Esophagus (tissue), 2 donors: ENCODE results near the gene PTOV1. TPM values are rescaled to one million over a fixed set of nuclear protein-coding genes. Genes with fewer than 3 reads are reported as not detected.
A peak's percentile ranks its signal among the peaks of the same experiment; 100 is the strongest.
"Not testable (repeated sequence)": the region's sequence is repeated elsewhere in the genome, so short reads cannot be mapped to it uniquely, and the experiment has no call there.

ENCODE experiments used
- H3K27ac ChIP-seq, 2 donors: one replicate each; pipeline ENCODE4 v1.5.1; 2013; ENCODE audit warnings: low read depth in 2 of 2, mild to moderate bottlenecking in 2 of 2, inconsistent platforms in 1 of 2, low read length in 1 of 2, moderate library complexity in 1 of 2
- H3K27me3 ChIP-seq, 2 donors: one replicate each; pipeline ENCODE4 v1.6.1; 2013; ENCODE audit warnings: low read length in 2 of 2, control low read depth in 1 of 2, mild to moderate bottlenecking in 1 of 2; ENCODE audit not compliant: insufficient read depth in 2 of 2, control insufficient read depth in 1 of 2
- H3K36me3 ChIP-seq, 2 donors: one replicate each; pipeline ENCODE4 v1.6.1; 2013; ENCODE audit warnings: low read length in 1 of 2; ENCODE audit not compliant: control insufficient read depth in 2 of 2, insufficient read depth in 2 of 2
- H3K4me1 ChIP-seq, 2 donors: one replicate each; pipeline ENCODE4 v1.6.1; 2013; ENCODE audit warnings: low read length in 1 of 2; ENCODE audit not compliant: control insufficient read depth in 2 of 2, insufficient read depth in 2 of 2
- H3K4me3 ChIP-seq, 2 donors: one replicate each; pipeline ENCODE4 v1.5.1; 2013; ENCODE audit warnings: low read length in 2 of 2, mild to moderate bottlenecking in 2 of 2, low read depth in 1 of 2, moderate library complexity in 1 of 2
- H3K9me3 ChIP-seq, 2 donors: one replicate each; pipeline ENCODE4 v1.6.1; 2013; ENCODE audit warnings: mild to moderate bottlenecking in 2 of 2, low read depth in 1 of 2, low read length in 1 of 2, moderate library complexity in 1 of 2; ENCODE audit not compliant: control insufficient read depth in 2 of 2, insufficient read depth in 1 of 2
- WGBS, 2 donors: extraction: QIAGEN DNeasy Blood & Tissue Kit; methylation state at CpG; one replicate each; pipeline ENCODE4 v1.1.7; 2013; 5-methylcytosine and 5-hydroxymethylcytosine counted together
- polyA plus RNA-seq, 2 donors: library from polyadenylated mRNA; stranded (reverse); fragments of 200-250 nt; gene quantifications; one replicate each; pipeline ENCODE4 v1.2.3, GENCODE V29; 2013
- donor health status: healthy with polysubstance abuse.
- donor health status: Bipolar disorder and iron deficiency.

PTOV1 gene
- polyA plus RNA-seq, 2 donors, result 59.1 to 92.8 TPM

- Histone ChIP-seq H3K27ac (peak overlapping the region; percentile 74 to 82), H3K4me1 (peaks cover 4 to 10% of the 10 kb centered on the region in 2 donors), H3K9me3 (no peaks in the 10 kb centered on the region), H3K36me3 (no peaks in the 10 kb centered on the region), H3K27me3 (no peaks in the 10 kb centered on the region), H3K4me3 (no peak overlapping the region)
- 69% methylated on average over 14 of the region's 14 CpGs for WGBS, 2 donors
Observed at GRCh38 chr19:49816590-49816989, 34.4 kb upstream of the PTOV1 start.

GRCh38 chr19:49817964-49818648 is 32.9 kb upstream of the PTOV1 start, which contains the start of gene MED25:
Gene MED25, plus strand, starts transcription at chr19:49818289. Its CDS starts 53 bp downstream, at chr19:49818342.
- Histone ChIP-seq H3K27me3 (no peaks in the 10 kb centered on the region), H3K4me1 (peaks cover 4 to 10% of the 10 kb centered on the region in 2 donors), H3K9me3 (no peaks in the 10 kb centered on the region), H3K36me3 (peaks cover 0 to 1% of the 10 kb centered on the region in 2 donors), H3K27ac (peak within 1 kb of the TSS; percentile 89 to 96), H3K4me3 (peak within 1 kb of the TSS; percentile 74 to 85)
- 0% methylated on average over 57 of the region's 57 CpGs for WGBS, 2 donors

- Histone ChIP-seq H3K9me3 (no peaks in the 10 kb centered on the region), H3K27ac (peak overlapping the region; percentile 89 to 96)
- WGBS, 2 donors, result 24% methylated on average over 16 of the region's 16 CpGs
Observed at GRCh38 chr19:49818649-49819370, 32.1 kb upstream of the PTOV1 start.

GRCh38 chr19:49819452-49820115 is 31.4 kb upstream of the PTOV1 start:
- H3K4me1 ChIP-seq, H3K9me3 ChIP-seq, H3K27ac ChIP-seq, H3K27me3 ChIP-seq: not testable (repeated sequence)
- peak overlapping the region; percentile 74 to 85 for H3K4me3 ChIP-seq
- peaks cover 0 to 11% of the 10 kb centered on the region in 2 donors for H3K36me3 ChIP-seq
- WGBS, 2 donors, result 75 to 77% methylated on average over 7 of the region's 7 CpGs

More at GRCh38 chr19:49818649-49819370, 32.1 kb upstream of the PTOV1 start:
- H3K4me3 ChIP-seq, result peak overlapping the region; percentile 74 to 85
- H3K27me3 ChIP-seq, result no peaks in the 10 kb centered on the region
- peaks cover 4 to 10% of the 10 kb centered on the region in 2 donors for H3K4me1 ChIP-seq
- peaks cover 0 to 8% of the 10 kb centered on the region in 2 donors for H3K36me3 ChIP-seq

DNA sequence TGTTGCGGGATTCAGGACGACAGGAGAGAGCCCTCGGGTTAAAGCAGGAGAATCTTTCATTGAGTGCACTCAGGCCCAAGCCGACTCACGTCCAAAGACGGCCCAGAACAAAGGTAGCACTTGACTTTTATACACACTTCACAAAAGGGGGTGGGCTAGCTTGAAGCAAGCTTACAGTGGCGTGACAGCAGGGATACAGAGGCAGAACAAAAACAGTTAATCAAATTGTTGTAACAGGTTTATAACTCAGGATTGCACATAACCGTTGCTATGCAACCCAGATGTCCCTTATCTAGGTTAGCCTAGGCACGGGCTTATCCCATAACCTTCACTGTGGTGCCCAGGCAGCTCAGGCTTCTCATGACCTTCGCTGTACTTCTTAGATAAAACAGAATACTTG is 30.8 kb upstream of the PTOV1 start:
- peaks cover 0 to 11% of the 10 kb centered on the region in 2 donors for H3K36me3 ChIP-seq
- no peaks in the 10 kb centered on the region for H3K27me3 ChIP-seq
- H3K27ac ChIP-seq, result no peak overlapping the region
- H3K4me3 ChIP-seq, result no peak overlapping the region
- no peaks in the 10 kb centered on the region for H3K9me3 ChIP-seq
- WGBS, 2 donors, result 69 to 82% methylated on average over 10 of the region's 10 CpGs
- H3K4me1 ChIP-seq, result peaks cover 4 to 7% of the 10 kb centered on the region in 2 donors

DNA sequence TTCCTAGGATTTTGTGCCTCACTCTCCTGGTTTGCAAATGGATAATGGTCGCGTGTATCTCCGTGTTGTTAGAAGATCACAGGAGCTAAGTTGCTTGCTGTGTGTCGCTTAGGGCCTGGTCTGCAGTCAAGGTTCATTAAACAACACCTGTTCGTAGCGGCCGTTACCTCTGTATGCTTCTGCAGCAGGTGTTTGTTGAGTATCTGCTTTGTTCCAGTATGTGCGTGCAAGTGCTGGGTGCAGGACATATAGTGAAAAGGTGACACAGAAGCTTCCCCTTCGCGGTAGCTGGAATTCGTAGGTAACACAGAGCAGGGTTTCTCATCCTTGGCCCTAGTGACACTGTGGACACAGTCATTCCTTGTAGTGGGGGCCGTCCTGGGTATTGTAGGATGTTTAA is 27.5 kb upstream of the PTOV1 start:
- Histone ChIP-seq H3K9me3 (no peaks in the 10 kb centered on the region), H3K4me3 (no peak overlapping the region), H3K27ac (no peak overlapping the region), H3K36me3 (peaks cover 0 to 25% of the 10 kb centered on the region in 2 donors), H3K4me1 (peaks cover 4 to 7% of the 10 kb centered on the region in 2 donors), H3K27me3 (no peaks in the 10 kb centered on the region)
- 86 to 94% methylated on average over 12 of the region's 12 CpGs for WGBS, 2 donors

- 90 to 93% methylated on average over 6 of the region's 6 CpGs for WGBS, 2 donors
- no peak overlapping the region for H3K4me3 ChIP-seq
- H3K4me1 ChIP-seq, result no peaks in the 10 kb centered on the region
- H3K27me3 ChIP-seq, result no peaks in the 10 kb centered on the region
- no peak overlapping the region for H3K27ac ChIP-seq
- no peaks in the 10 kb centered on the region for H3K9me3 ChIP-seq
- H3K36me3 ChIP-seq, result peaks cover 0 to 32% of the 10 kb centered on the region in 2 donors
Observed at GRCh38 chr19:49824662-49825061, 26.3 kb upstream of the PTOV1 start.

DNA sequence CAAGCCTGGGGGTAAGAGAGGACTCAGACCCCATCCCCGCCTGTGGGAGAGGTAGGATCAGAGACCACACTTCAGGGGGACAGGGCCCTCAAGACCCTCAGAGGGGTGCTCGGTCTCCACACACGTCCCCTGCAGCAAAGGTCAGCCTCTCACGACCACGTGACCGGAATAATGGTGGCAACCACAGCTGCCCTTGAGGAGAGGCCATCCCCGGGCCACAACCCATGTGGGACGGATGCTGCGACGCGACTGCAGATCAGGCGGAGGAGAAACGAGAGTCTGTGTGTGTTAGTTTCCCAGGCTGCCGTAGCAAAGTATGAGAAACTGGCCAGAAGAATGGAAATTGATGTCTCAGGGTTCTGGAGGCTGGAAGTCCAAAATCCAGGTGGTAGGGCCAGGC is 23.9 kb upstream of the PTOV1 start:
- no peaks in the 10 kb centered on the region for H3K9me3 ChIP-seq
- 91 to 92% methylated on average over 14 of the region's 14 CpGs for WGBS, 2 donors
- peaks cover 5 to 49% of the 10 kb centered on the region in 2 donors for H3K36me3 ChIP-seq

GRCh38 chr19:49829200-49829599 is 21.8 kb upstream of the PTOV1 start:
- WGBS, 2 donors, result 87 to 92% methylated on average over 8 of the region's 8 CpGs
- Histone ChIP-seq H3K9me3 (no peaks in the 10 kb centered on the region), H3K27me3 (no peaks in the 10 kb centered on the region), H3K27ac (no peak overlapping the region), H3K4me3 (no peak overlapping the region), H3K36me3 (peaks cover 8 to 55% of the 10 kb centered on the region in 2 donors), H3K4me1 (no peaks in the 10 kb centered on the region)

More for the DNA sequence above, 23.9 kb upstream of the PTOV1 start:
- no peak overlapping the region for H3K27ac ChIP-seq
- no peaks in the 10 kb centered on the region for H3K4me1 ChIP-seq
- H3K27me3 ChIP-seq, result no peaks in the 10 kb centered on the region
- H3K4me3 ChIP-seq, result no peak overlapping the region
